ENCODE measurements around the gene WIPF2. TPM values are rescaled to one million over a fixed set of nuclear protein-coding genes. Genes with fewer than 3 reads are reported as not detected.

Gene WIPF2
- total and polyA plus RNA-seq, 2 of the 8 experiments (the other 6 are each of a cell fraction or from before 2014, with no cell fraction given), result 6.9 to 25.3 TPM

- TF ChIP-seq SIN3A (conservative IDR thresholded peaks at IDR 0.05 in 1 of 2, IDR thresholded peaks at IDR 0.05 in 1 of 2; ENCODE audit: low read depth in 1 of 2, low read length in 2 of 2) (no peak), USF2 (IDR thresholded peaks at IDR 0.05; ENCODE audit: low read length) (no peak), BRCA1 (IDR thresholded peaks at IDR 0.05; ENCODE audit: low read depth, low read length) (no peak)
Observed at GRCh38 chr17:40253565-40253964, 34.5 kb downstream of the WIPF2 start (continued).
